ENCODE data around the gene BCL10.

- TF ChIP-seq POLR2A (IDR thresholded peaks at IDR 0.05) (no peak), CTCF (IDR thresholded peaks at IDR 0.05) (no peak), POLR2AphosphoS5 (IDR thresholded peaks at IDR 0.05) (no peak)
Observed at GRCh38 chr1:85237613-85238012, 38.8 kb downstream of the BCL10 start.
